Endothelial cell of umbilical vein (primary cell): ENCODE results near the gene NFATC1. TPM values are rescaled to one million over a fixed set of nuclear protein-coding genes. Genes with fewer than 3 reads are reported as not detected.

Experiments used
- BruUV-seq: library from RNA; stranded (reverse); fragments of 400-500 nt; replicated peaks from 2 replicates; lab custom pipeline; 2021; lab: Mats Ljungman, UMichigan
- CTCF ChIA-PET: fragments of 300-600, 350-600 bp; sonication (Branson Sonifier 250); formaldehyde crosslinking; loops from one replicate; lab custom pipeline; 2021; ENCODE audit warnings: antibody characterized with exemption, inconsistent platforms; lab: Charles Lee
- POLR2A ChIA-PET: fragments of 300-600, 350-600 bp; sonication (Branson Sonifier 250); formaldehyde crosslinking; loops from one replicate; lab custom pipeline; 2021; ENCODE audit warnings: antibody characterized with exemption, inconsistent platforms; lab: Charles Lee
- DNase-seq: peaks from one replicate; pipeline ENCODE4 v3.0.0-alpha.2; 2011; ENCODE audit warnings: low read depth, low spot score
- FAIRE-seq: peaks from 2 replicates; lab custom pipeline; 2011; peaks lifted over from hg19 to GRCh38; lab: Jason Lieb, UNC
- H2AFZ ChIP-seq: 2 replicates; pipeline ENCODE4 v1.6.0; 2012; ENCODE audit warnings: low read depth, low read length, control low read depth, inconsistent platforms
- H3K27ac ChIP-seq: 2 replicates; pipeline ENCODE4 v1.5.1; 2011; ENCODE audit warnings: low read depth, mild to moderate bottlenecking, control low read depth, low read length, moderate library complexity; ENCODE audit not compliant: insufficient read depth
- H3K27me3 ChIP-seq, 2 experiments: 2 replicates each; pipeline versions ENCODE4 v1.6.0 to v1.6.1; 2011; ENCODE audit warnings: low read length in 2 of 2, mixed read lengths in 1 of 2; ENCODE audit not compliant: control insufficient read depth in 2 of 2, insufficient read depth in 2 of 2
- H3K36me3 ChIP-seq, 2 experiments: 2 replicates in 1 of 2; 3 replicates in 1 of 2; pipeline ENCODE4 v1.5.1; 2011; ENCODE audit warnings: low read length in 2 of 2, mild to moderate bottlenecking in 1 of 2, moderate library complexity in 1 of 2; ENCODE audit not compliant: control insufficient read depth in 2 of 2, insufficient read depth in 2 of 2; ENCODE audit errors: extremely low read depth in 1 of 2
- H3K4me1 ChIP-seq: 3 replicates; pipeline ENCODE4 v1.5.1; 2011; ENCODE audit warnings: mild to moderate bottlenecking, low read length; ENCODE audit not compliant: control insufficient read depth, insufficient read depth; ENCODE audit errors: extremely low read depth
- H3K4me2 ChIP-seq: 2 replicates; pipeline ENCODE4 v1.6.1; 2011; ENCODE audit warnings: low read length, control low read depth, mixed read lengths; ENCODE audit not compliant: insufficient read depth
- H3K4me3 ChIP-seq, 3 experiments: fragments of 200-600 bp in 1 of 3; sonication (generic), shearing (Covaris generic) in 1 of 3; replicated peaks in 1 of 3; 2 replicates each; pipeline ENCODE4 v1.5.1; 2011 to 2016; ENCODE audit warnings: control low read depth in 3 of 3, low read length in 3 of 3, mild to moderate bottlenecking in 2 of 3, inconsistent platforms in 1 of 3, low read depth in 1 of 3, moderate library complexity in 1 of 3; ENCODE audit not compliant: insufficient read depth in 1 of 3
- H3K79me2 ChIP-seq: 2 replicates; pipeline ENCODE4 v1.6.0; 2012; ENCODE audit warnings: low read length, inconsistent platforms; ENCODE audit not compliant: control insufficient read depth, insufficient read depth
- H3K9ac ChIP-seq: replicated peaks from 2 replicates; pipeline ENCODE3; 2011; ENCODE audit warnings: low read length, control low read depth; ENCODE audit not compliant: insufficient read depth; ENCODE audit errors: extremely low read depth
- H3K9me1 ChIP-seq: replicated peaks from 3 replicates; pipeline ENCODE4 v1.6.0; 2011; ENCODE audit warnings: mild to moderate bottlenecking, low read length; ENCODE audit not compliant: control insufficient read depth, insufficient read depth; ENCODE audit errors: extremely low read depth
- H3K9me3 ChIP-seq: replicated peaks from 2 replicates; pipeline ENCODE4 v1.5.1; 2012; ENCODE audit warnings: low read length, inconsistent platforms; ENCODE audit not compliant: control insufficient read depth, insufficient read depth
- H4K20me1 ChIP-seq: replicated peaks from 2 replicates; pipeline ENCODE3; 2011; ENCODE audit warnings: mild to moderate bottlenecking, low read length; ENCODE audit not compliant: control insufficient read depth, insufficient read depth; ENCODE audit errors: extremely low read depth
- EZH2 ChIP-seq: IDR thresholded peaks from 2 replicates; pipeline ENCODE4 v1.6.1; 2012; ENCODE audit warnings: borderline replicate concordance, low read depth, mild to moderate bottlenecking, moderate library complexity, low read length, inconsistent platforms; ENCODE audit not compliant: severe bottlenecking
- FOS ChIP-seq: IDR thresholded peaks from 2 replicates; pipeline ENCODE4 v1.6.1; 2011; ENCODE audit warnings: mild to moderate bottlenecking, low read length, moderate library complexity, borderline replicate concordance; ENCODE audit not compliant: insufficient read depth
- GATA2 ChIP-seq: IDR thresholded peaks from 2 replicates; pipeline ENCODE4 v1.7.0; 2011; ENCODE audit warnings: low read depth, mild to moderate bottlenecking, moderate library complexity, mixed read lengths, low read length; ENCODE audit not compliant: insufficient read length, insufficient read depth
- MAX ChIP-seq: IDR thresholded peaks from 2 replicates; pipeline ENCODE4 v1.6.1; 2011; ENCODE audit not compliant: insufficient read depth, insufficient read length
- dilution Hi-C: fragments of 300-500 bp; cut with MboI; formaldehyde crosslinking; loops from one replicate; pipeline ENCODE4 v1.15.0; 2019; ENCODE audit warnings: low sequenced_read_pairs; ENCODE audit not compliant: extremely low pct_ligation_motif_present
- intact Hi-C: fragments of 100-400 bp; cut with micrococcal nuclease; formaldehyde crosslinking; loops from one replicate; pipeline ENCODE4 v1.10.0; 2022
- polyA plus RNA-seq, 4 experiments: library from polyadenylated mRNA; depleted of rRNA in 3 of 4; stranded (reverse) in 3 of 4; unstranded in 1 of 4; fragments of >200 nt; gene quantifications; 2 replicates each; pipeline versions ENCODE4 v1.2.1 to v1.2.3, GENCODE V29; 2011 to 2012; ENCODE audit warnings: missing spikeins in 1 of 4
- total RNA-seq: library from RNA; stranded (reverse); gene quantifications from 2 replicates; pipeline ENCODE4 v1.2.3, GENCODE V29; 2021

NFATC1 gene
- total and polyA plus RNA-seq, 2 donors (not counting 3 experiments of a cell fraction or from before 2014, with no cell fraction given), result 11.1 to 30.0 TPM

- Histone ChIP-seq H3K79me2 (peaks cover 7% of the 10 kb centered on the region), H3K27me3 (no peaks in the 10 kb centered on the region), H3K4me2 (no peak overlapping the region), H3K27ac (no peak overlapping the region), H3K9ac (no peak overlapping the region), H3K4me1 (peaks cover 16% of the 10 kb centered on the region), H4K20me1 (no peaks in the 10 kb centered on the region), H3K9me3 (no peaks in the 10 kb centered on the region), H2AFZ (no peak overlapping the region), H3K36me3 (peaks cover 0 to 8% of the 10 kb centered on the region in 2 experiments), H3K9me1 (no peaks in the 10 kb centered on the region), H3K4me3 (no peak overlapping the region)
- dilution Hi-C loops (no loop called here), intact Hi-C loops (no loop called here)
- BruUV-seq, result TSS peak; percentile 60
- FAIRE-seq (no peak), DNase-seq (no peak)
- POLR2A ChIA-PET, result no interaction called here
- CTCF ChIA-PET, result interaction anchor here (1.2 to 2.6 kb wide), 2 partner anchors 7 to 20 kb away, joined by 3 to 10 read pairs; no protein-coding TSS in a partner anchor
- TF ChIP-seq MAX, result no peak
- TF ChIP-seq EZH2, result no peak
- no peak for TF ChIP-seq FOS
- TF ChIP-seq GATA2, result no peak
These were observed 15.2 kb downstream of the NFATC1 start for GRCh38 chr18:79410731-79411613.
